A549 treated with Hydrocortisone at 1 μM for 4 hours (cell line): ENCODE results near the gene SPP2. TPM values are rescaled to one million over a fixed set of nuclear protein-coding genes. Genes with fewer than 3 reads are reported as not detected.

Experiments
- total RNA-seq: library from RNA; stranded (reverse); fragments of 200-300 nt; extraction: Qiagen RNA extraction; gene quantifications from 5 replicates; pipeline ENCODE4 v1.2.3, GENCODE V29; 2022

The SPP2 gene
- not detected in 5 replicates for total RNA-seq

GRCh38 chr2:234050455-234051135, at the start of gene SPP2:
Gene SPP2, plus strand, starts transcription at chr2:234050702. Its CDS starts 85 bp downstream, at chr2:234050787.

Other genes starting within 250 kb of the SPP2 start
- gene HJURP, start 196.2 kb upstream of the SPP2 start, total RNA-seq = 52.3 to 59.6 TPM (median 55.7 TPM) in 5 replicates
- 0.09 to 0.52 TPM (median 0.29 TPM) in 5 replicates for gene TRPM8, start 133.3 kb upstream of the SPP2 start, total RNA-seq